Mesothelial cell of epicardium (in vitro differentiated cells): Measurements from ENCODE around the gene CENPE. TPM values are rescaled to one million over a fixed set of nuclear protein-coding genes. Genes with fewer than 3 reads are reported as not detected.
"Not testable (repeated sequence)": the region's sequence is repeated elsewhere in the genome, so short reads cannot be mapped to it uniquely, and the experiment has no call there.

Source experiments
- DNase-seq, 2 experiments: peaks; one replicate each; pipeline ENCODE4 v3.0.0; 2021; ENCODE audit warnings: low spot score in 2 of 2; ENCODE audit not compliant: unreplicated experiment in 2 of 2
- H3K27ac Mint-ChIP-seq: 2 replicates; pipeline ENCODE4 v1.8.0; 2021; ENCODE audit warnings: mixed read lengths
- H3K27me3 Mint-ChIP-seq: 2 replicates; pipeline ENCODE4 v1.8.0; 2021; ENCODE audit warnings: low read depth, mixed read lengths
- H3K36me3 Mint-ChIP-seq: 2 replicates; pipeline ENCODE4 v1.8.0; 2021; ENCODE audit warnings: mixed read lengths
- H3K4me1 Mint-ChIP-seq: 2 replicates; pipeline ENCODE4 v1.8.0; 2021; ENCODE audit warnings: mixed read lengths
- H3K4me3 Mint-ChIP-seq: 2 replicates; pipeline ENCODE4 v1.8.0; 2021; ENCODE audit warnings: mild to moderate bottlenecking, moderate library complexity, mixed read lengths
- H3K9me3 Mint-ChIP-seq: 2 replicates; pipeline ENCODE4 v1.8.0; 2021; ENCODE audit warnings: mixed read lengths
- total RNA-seq: library from RNA; stranded (reverse); gene quantifications from 3 replicates; pipeline ENCODE4 v1.2.1, GENCODE V29; 2021
- TF ChIP-seq, protein P1 (sequence below): fragments of 200-600 bp; sonication (generic); IDR thresholded peaks from one replicate; pipeline ENCODE4 v1.5.0; 2021; ENCODE audit warnings: antibody characterized with exemption; ENCODE audit not compliant: unreplicated experiment

CENPE gene
- total RNA-seq, 1 donor from 2014 or later, result 14.2 TPM

DNA sequence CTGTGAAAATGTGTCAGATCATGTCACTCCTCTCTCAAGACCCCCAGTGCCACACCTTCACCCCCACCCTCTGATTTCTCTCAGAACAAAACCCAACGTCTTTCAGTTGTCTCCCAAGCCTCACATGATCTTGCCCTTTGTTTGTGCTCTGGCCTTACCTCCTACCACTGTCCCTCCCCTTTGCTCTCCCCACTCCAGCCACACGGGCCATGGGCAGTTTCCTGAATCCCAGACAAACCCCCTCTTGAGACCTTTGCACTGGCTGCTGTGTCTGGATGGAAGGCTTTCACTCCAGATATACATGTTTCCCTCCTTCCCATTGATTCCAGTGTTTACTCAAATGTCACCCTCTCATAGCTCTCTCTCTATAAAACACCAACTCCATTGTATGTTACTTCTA is 3.6 kb upstream of the CENPE start:
- Mint-ChIP-seq H3K4me3 (no peak overlapping the region), H3K9me3 (no peaks in the 10 kb centered on the region), H3K27ac (no peak overlapping the region), H3K27me3 (no peaks in the 10 kb centered on the region), H3K36me3 (no peaks in the 10 kb centered on the region), H3K4me1 (peaks cover 11% of the 10 kb centered on the region)
- no peak for DNase-seq
- TF ChIP-seq, protein P1, sequence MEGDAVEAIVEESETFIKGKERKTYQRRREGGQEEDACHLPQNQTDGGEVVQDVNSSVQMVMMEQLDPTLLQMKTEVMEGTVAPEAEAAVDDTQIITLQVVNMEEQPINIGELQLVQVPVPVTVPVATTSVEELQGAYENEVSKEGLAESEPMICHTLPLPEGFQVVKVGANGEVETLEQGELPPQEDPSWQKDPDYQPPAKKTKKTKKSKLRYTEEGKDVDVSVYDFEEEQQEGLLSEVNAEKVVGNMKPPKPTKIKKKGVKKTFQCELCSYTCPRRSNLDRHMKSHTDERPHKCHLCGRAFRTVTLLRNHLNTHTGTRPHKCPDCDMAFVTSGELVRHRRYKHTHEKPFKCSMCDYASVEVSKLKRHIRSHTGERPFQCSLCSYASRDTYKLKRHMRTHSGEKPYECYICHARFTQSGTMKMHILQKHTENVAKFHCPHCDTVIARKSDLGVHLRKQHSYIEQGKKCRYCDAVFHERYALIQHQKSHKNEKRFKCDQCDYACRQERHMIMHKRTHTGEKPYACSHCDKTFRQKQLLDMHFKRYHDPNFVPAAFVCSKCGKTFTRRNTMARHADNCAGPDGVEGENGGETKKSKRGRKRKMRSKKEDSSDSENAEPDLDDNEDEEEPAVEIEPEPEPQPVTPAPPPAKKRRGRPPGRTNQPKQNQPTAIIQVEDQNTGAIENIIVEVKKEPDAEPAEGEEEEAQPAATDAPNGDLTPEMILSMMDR, result no peak

DNA sequence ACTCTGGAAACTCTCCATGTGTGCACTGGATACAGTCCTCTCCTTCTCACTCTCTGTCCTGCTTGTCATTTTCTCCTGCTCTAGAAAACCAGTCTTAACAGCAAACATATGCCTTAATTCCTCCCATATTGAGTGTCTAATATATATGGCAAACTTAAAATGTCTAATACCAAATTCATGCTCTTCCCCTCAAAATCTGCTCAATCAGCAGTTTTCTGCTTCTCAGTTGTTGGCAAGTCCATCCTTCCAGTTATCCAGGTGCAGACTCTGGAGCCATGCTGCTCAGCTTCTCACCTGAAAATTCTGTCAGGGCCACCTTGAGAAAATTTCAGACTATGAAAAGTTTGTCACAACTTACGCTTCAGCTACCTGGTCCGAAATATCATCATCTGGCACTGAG is 3.1 kb upstream of the CENPE start:
- Mint-ChIP-seq H3K27me3 (no peaks in the 10 kb centered on the region), H3K27ac (no peak overlapping the region), H3K36me3 (no peaks in the 10 kb centered on the region), H3K4me3 (no peak overlapping the region), H3K9me3 (no peaks in the 10 kb centered on the region), H3K4me1 (peaks cover 11% of the 10 kb centered on the region)
- no peak for DNase-seq
- TF ChIP-seq, protein P1, result no peak

DNA sequence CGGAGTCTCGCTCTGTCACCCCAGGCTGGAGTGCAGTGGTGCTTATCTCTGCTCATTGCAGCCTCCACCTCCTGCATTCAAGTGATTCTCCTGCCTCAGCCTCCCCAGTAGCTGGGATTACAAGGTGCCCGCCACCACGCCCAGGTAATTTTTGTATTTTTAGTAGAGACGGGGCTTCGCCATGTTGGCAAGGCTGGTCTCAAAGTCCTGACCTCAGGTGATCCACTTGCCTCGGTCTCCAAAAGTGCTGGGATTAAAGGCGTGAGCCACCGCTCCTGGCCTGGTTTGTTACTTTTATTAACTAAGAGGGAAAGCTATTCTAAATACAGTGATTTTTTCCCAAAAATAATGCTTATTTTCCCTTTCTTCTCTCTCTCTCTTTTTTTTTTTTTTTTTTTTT is 866 bp upstream of the CENPE start:
- Mint-ChIP-seq H3K9me3 (no peaks in the 10 kb centered on the region), H3K27me3 (no peaks in the 10 kb centered on the region), H3K36me3 (peaks cover 3% of the 10 kb centered on the region), H3K4me3 (peak overlapping the region; percentile 91), H3K27ac (peak overlapping the region; percentile 98), H3K4me1 (peaks cover 11% of the 10 kb centered on the region)
- TF ChIP-seq, protein P1, result no peak
- DNase-seq, result no peak

DNA sequence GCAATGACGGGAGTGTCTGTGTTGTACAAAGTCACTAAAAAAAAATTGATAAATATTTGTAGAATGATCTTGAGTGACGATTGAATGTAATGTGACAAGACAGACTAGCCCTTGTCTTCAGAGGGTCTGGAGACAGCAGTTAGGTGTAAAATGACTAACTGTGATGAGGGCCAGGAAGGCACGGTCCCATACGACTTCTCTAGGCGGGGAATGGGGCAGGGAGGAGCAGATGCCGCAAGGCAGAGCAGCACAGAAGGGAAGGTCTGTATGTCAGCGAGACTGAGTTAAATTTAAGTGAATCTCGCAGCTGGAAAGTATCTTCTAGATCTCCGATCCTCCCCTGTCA is 405 bp downstream of the CENPE start:
- DNase-seq, result no peak
- TF ChIP-seq, protein P1, result no peak
- Mint-ChIP-seq H3K27me3 (no peaks in the 10 kb centered on the region), H3K4me3 (peak overlapping the region; percentile 91), H3K27ac (peak overlapping the region; percentile 83), H3K4me1 (peaks cover 11% of the 10 kb centered on the region), H3K9me3 (no peaks in the 10 kb centered on the region), H3K36me3 (peaks cover 5% of the 10 kb centered on the region)

DNA sequence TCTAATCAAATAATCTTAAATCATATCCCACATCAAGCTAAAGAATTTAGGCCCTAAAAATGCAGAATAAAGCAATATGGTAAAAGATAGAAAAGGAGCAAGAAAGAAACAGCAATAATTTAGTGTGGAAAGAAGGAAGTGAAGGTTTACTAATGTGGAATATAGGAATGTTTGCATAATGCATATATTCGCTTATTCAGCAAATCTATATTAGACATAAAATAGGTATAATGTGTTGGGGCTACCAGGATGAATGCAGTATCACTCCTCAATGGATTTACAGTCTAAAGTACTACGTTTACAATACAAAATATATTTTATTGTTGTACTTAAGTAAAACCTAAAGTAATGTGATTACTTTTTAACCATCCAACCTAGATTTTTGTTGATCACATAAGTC is 4.7 kb downstream of the CENPE start:
- Mint-ChIP-seq H3K9me3 (no peaks in the 10 kb centered on the region), H3K4me1 (peaks cover 11% of the 10 kb centered on the region), H3K4me3 (no peak overlapping the region), H3K27me3 (no peaks in the 10 kb centered on the region), H3K27ac (no peak overlapping the region), H3K36me3 (peaks cover 31% of the 10 kb centered on the region)
- no peak for DNase-seq
- TF ChIP-seq, protein P1, result no peak

DNA sequence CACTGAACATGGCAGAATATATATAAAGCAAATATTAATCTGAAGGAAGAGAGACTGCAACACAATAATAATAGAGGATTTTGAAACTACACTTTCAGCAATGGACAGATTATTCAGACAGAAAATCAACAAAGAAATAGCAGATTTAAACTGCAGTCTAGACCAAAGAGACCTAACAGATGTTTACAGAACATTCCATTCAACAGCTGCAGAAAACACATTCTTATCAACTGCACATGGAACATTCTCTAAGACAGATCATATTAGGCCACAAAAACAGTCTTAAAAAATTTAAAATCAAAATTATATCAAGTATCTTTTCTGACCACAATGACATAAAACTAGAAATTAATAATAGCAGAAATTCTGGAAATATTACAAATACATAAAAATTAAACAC is 27.1 kb downstream of the CENPE start:
- H3K36me3 Mint-ChIP-seq, result peaks cover 42% of the 10 kb centered on the region
- peaks cover 14% of the 10 kb centered on the region for H3K9me3 Mint-ChIP-seq
- TF ChIP-seq, protein P1, result no peak
- H3K27me3 Mint-ChIP-seq, result no peaks in the 10 kb centered on the region
- H3K4me1 Mint-ChIP-seq, result no peaks in the 10 kb centered on the region
- H3K4me3 Mint-ChIP-seq, result no peak overlapping the region
- H3K27ac Mint-ChIP-seq, result no peak overlapping the region
- DNase-seq, result no peak

DNA sequence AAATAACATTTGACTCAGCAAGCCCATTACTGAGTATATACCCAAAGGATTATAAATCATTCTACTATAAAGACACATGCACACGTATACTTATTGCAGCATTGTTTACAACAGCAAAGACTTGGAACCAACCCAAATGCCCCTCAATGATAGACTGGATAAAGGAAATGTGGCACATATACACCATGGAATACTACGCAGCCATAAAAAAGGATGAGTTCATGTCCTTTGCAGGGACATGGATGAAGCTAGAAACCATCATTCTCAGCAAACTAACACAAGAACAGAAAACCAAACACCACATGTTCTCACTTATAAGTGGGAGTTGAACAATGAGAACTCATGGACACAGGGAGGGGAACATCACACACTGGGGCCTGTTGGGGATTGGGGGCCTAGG is 28.4 kb downstream of the CENPE start:
- not testable (repeated sequence) for H3K4me1 Mint-ChIP-seq, DNase-seq, H3K4me3 Mint-ChIP-seq, H3K27me3 Mint-ChIP-seq, H3K27ac Mint-ChIP-seq
- Mint-ChIP-seq H3K36me3 (peaks cover 42% of the 10 kb centered on the region), H3K9me3 (peaks cover 14% of the 10 kb centered on the region)
